Duodenal mucosa (tissue), 2 donors: ENCODE data around the gene PPM1N.

Experiments
- H3K27ac ChIP-seq: one replicate; pipeline ENCODE4 v1.7.0; 2013; ENCODE audit warnings: low read depth, low read length
- H3K27me3 ChIP-seq, 2 donors: one replicate each; pipeline ENCODE4 v1.7.0; 2013; ENCODE audit warnings: low read length in 2 of 2, control low read depth in 1 of 2; ENCODE audit not compliant: insufficient read depth in 2 of 2, control insufficient read depth in 1 of 2
- H3K36me3 ChIP-seq, 2 donors: one replicate each; pipeline ENCODE4 v1.7.0; 2013; ENCODE audit warnings: low read length in 2 of 2, control low read depth in 1 of 2; ENCODE audit not compliant: insufficient read depth in 2 of 2, control insufficient read depth in 1 of 2
- H3K4me1 ChIP-seq, 2 donors: one replicate each; pipeline ENCODE4 v1.7.0; 2013; ENCODE audit warnings: low read length in 2 of 2, control low read depth in 1 of 2; ENCODE audit not compliant: insufficient read depth in 2 of 2, control insufficient read depth in 1 of 2
- H3K4me3 ChIP-seq, 2 donors: one replicate each; pipeline ENCODE4 v1.7.0; 2013; ENCODE audit warnings: low read length in 2 of 2, low read depth in 1 of 2
- H3K9ac ChIP-seq, 2 donors: one replicate each; pipeline ENCODE4 v1.7.0; 2013; ENCODE audit warnings: low read length in 2 of 2, low read depth in 1 of 2
- H3K9me3 ChIP-seq, 2 donors: one replicate each; pipeline ENCODE4 v1.7.0; 2013; ENCODE audit warnings: low read length in 2 of 2, control low read depth in 1 of 2; ENCODE audit not compliant: control insufficient read depth in 1 of 2

The PPM1N gene

DNA sequence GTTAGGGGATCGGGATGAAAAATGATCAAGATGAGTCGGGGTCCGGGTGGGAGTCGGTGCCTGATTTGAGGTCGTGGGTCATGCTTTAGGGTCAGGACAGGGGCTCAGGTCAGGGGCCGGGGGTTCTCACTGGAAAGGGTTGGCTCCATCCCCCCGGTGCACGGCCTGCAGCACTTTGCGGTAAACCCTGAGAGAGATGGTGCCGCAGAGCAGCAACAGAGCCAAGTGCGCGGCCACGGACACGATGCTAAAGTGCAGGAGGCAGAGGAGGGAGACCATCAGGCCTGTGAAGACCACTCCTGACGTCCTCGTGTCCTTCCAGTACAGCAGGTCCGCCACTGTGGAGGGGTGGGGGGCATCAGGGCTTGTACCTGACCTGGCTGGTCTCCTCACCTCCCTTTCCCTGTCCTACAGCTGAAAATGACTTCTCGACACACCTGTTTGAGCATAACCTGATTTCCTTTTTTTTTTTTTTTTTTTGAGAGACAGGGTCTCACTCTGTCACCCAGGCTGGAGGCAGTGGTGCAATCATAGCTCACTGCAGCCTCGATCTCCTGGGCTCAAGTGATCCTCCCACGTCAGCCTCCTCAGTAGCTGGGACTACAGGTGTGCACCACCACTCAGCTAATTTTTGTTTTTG, 8.9 kb upstream of the PPM1N start:
- no peak overlapping the region for H3K4me3 ChIP-seq
- H3K4me1 ChIP-seq = peaks cover 4 to 14% of the 10 kb centered on the region in 2 donors
- H3K9ac ChIP-seq = no peak overlapping the region
- H3K9me3 ChIP-seq = no peaks in the 10 kb centered on the region
- no peaks in the 10 kb centered on the region for H3K27me3 ChIP-seq
- H3K36me3 ChIP-seq = no peaks in the 10 kb centered on the region
- no peak overlapping the region for H3K27ac ChIP-seq

DNA sequence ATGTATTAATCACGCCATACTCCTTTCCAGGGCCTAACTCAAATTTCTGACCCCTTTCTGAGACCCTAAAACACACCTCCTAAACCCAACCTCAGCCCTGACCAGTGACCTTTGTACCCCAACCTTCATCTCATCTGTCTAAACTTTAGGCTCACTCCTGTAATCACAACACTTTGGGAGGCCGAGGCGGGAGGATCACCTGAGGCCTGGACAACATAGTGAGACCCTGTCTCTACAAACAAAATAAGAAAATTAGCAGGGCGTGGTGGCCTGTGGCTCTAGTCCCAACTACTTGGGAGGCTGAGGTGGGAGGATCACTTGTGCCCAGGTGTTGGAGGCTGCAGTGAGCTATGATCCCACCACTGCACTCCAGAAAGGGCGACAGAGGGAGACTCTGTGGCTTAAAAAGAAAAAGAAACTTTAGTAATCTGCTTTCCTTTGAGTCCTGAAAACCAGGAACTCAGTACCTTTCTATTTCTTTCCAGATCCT, 6.1 kb upstream of the PPM1N start:
- H3K9me3 ChIP-seq = no peaks in the 10 kb centered on the region
- peaks cover 12 to 13% of the 10 kb centered on the region in 2 donors for H3K27me3 ChIP-seq
- H3K27ac ChIP-seq = no peak overlapping the region
- H3K36me3 ChIP-seq = no peaks in the 10 kb centered on the region
- peaks cover 10 to 21% of the 10 kb centered on the region in 2 donors for H3K4me1 ChIP-seq
- peak overlapping the region in 1 of 2 donors; percentile 63 for H3K4me3 ChIP-seq
- H3K9ac ChIP-seq = no peak overlapping the region

DNA sequence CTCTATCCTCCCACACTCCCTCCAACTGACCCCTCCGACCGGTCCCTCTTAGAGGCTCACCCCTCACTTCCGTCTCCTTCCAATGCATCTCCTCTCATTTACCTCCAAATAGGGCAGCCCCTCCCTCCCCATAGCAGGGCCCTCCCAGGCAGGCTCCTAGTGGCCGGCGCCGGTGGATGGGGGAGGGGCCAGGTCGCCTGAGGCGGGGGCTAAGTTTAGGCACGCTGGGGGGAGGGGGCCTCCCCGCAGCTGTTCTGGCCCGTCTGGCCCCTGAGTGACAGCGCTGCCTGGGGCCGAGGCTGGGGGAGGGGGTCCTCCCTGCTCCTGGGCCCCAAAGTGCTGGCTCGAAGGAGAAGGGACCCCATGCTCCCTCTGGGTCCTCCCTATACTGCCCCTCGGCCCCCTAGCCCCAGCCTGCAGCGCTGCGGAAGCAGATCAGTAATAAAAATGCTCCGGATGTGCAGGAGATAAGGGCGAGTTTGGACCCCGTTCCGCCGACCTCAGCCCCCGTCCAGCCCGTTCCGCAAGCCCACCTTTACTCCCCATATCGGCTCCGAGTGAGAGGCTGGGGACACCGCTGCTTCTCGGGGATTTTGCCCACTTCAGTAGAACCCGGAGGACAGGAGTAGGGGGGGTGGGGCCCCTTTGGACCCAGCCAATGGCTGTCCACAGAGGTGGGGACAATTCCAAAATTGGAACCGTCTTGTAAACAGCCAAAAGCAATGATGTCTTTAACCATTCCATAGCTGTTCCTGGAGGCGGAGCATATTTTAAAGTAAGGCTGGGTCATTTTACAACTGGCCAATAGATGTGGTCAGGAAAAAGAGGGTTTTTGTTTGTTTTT, 5.4 kb upstream of the PPM1N start:
- H3K36me3 ChIP-seq = no peaks in the 10 kb centered on the region
- H3K9ac ChIP-seq = peak overlapping the region in 1 of 2 donors; percentile 43
- no peaks in the 10 kb centered on the region for H3K9me3 ChIP-seq
- peaks cover 13% of the 10 kb centered on the region in 2 donors for H3K27me3 ChIP-seq
- H3K4me3 ChIP-seq = peak overlapping the region; percentile 48 to 63
- H3K27ac ChIP-seq = no peak overlapping the region
- peaks cover 12 to 24% of the 10 kb centered on the region in 2 donors for H3K4me1 ChIP-seq

DNA sequence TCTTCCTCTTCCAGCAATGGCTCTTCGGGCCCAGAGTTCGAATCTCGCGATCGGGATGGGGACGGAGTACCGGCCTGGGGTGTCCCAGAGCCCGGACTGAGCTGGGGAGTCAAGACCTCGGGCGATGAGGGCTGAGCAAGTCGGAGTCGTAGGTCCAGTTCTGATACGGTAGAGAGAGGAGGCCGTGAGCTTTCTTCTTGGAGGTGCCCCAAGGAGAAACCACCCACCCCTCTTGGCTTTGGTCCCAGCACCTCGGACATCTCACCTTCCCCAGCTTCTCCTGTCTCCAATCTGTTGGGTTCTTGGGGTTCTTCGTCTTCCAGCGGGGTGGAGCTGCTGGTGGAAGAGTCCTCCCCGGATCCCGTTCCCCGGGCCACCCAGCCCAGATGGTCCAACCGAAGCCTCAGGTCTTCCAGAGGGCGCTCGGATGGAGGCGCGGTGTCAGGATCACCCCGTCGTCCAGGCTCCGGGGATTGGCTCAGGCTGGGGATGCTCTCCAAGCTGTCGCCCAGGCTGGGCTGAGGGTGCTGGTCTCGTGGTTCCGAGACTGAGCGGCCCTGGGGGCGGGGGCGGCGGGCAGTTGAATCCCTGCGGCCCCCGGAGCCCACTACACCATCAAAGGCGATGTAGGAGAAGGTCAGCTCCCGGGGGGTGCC, 3.9 kb upstream of the PPM1N start:
- Histone ChIP-seq H3K9me3 (no peaks in the 10 kb centered on the region), H3K27me3 (peaks cover 13 to 23% of the 10 kb centered on the region in 2 donors), H3K36me3 (no peaks in the 10 kb centered on the region), H3K4me3 (no peak overlapping the region), H3K9ac (no peak overlapping the region), H3K4me1 (peaks cover 25 to 39% of the 10 kb centered on the region in 2 donors), H3K27ac (no peak overlapping the region)

DNA sequence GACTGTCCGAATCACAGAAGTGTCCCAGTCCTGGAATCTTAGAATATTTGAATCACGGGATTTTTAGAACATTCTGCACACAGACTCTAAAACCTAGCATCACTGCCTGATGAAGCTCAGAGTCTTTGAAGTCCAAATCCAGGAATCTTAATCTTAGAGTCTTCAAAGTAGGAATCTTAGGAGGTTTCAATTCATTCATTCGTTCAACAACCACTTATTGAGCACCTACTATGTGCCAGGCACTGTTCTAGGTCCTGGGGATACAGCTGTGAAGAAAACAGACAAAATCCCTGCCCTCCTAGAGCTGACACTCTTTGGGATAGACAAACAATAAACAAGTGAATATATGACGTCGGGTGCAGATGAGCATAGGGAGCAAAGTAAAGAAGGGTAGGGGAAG, 3.1 kb upstream of the PPM1N start:
- H3K4me3 ChIP-seq = no peak overlapping the region
- H3K4me1 ChIP-seq = peaks cover 29 to 40% of the 10 kb centered on the region in 2 donors
- H3K9me3 ChIP-seq = no peaks in the 10 kb centered on the region
- no peak overlapping the region for H3K27ac ChIP-seq
- no peaks in the 10 kb centered on the region for H3K36me3 ChIP-seq
- H3K27me3 ChIP-seq = peaks cover 13 to 23% of the 10 kb centered on the region in 2 donors
- H3K9ac ChIP-seq = no peak overlapping the region

DNA sequence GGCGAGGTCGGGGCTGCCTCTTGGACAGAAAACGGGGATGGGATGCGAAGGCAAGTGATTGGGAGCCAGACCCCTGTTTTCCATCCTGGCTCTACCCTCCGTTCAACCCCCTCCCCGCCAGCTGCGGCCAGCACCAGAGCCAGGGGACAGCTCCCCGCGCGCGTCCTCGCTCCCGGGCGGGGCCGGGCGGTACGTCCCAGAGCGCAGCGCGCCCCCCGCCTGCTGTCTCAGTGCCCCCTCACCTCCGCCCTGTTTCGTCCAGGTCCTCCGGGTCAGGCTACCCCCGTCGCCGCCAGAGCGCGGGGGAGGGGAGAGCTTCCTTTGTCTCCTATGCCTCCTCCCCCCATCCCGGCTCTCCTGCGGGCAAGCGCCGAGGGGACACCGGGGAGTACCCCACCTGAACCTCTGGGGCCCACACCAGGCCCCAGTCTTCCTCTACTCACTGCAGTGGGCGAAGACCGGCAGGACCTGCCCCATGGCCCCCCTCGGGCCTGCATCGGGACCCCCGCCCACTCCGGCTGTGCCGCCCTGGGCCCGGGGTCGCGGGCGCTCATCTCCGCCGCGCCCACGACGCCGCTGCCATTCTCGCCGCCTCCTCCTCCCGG, 1.8 kb upstream of the PPM1N start:
- Histone ChIP-seq H3K9ac (no peak overlapping the region), H3K9me3 (no peaks in the 10 kb centered on the region), H3K4me3 (peak overlapping the region; percentile 62 to 68), H3K4me1 (peaks cover 29 to 40% of the 10 kb centered on the region in 2 donors), H3K27ac (no peak overlapping the region), H3K36me3 (no peaks in the 10 kb centered on the region), H3K27me3 (peaks cover 13 to 23% of the 10 kb centered on the region in 2 donors)

DNA sequence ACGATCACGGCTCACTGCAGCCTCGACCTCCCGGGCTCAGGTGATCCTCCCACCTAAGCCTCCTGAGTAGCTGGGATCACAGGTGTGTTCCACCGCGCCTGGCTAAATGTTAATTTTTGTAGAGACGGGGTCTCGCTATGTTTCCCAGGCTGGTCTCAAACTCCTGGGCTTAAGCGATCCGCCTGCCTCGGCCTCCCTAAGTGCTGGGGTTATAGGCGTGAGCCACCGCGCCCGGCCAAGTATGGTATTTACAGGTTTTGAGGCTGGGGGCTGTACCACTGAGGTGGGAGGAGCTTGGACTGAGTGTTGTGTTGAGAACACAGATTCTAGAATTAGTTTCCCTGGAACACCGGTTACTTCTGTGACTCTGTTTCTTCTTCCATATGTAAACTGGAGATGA, 452 bp upstream of the PPM1N start:
- no peak overlapping the region for H3K9ac ChIP-seq
- no peak overlapping the region for H3K27ac ChIP-seq
- H3K9me3 ChIP-seq = no peaks in the 10 kb centered on the region
- H3K36me3 ChIP-seq = no peaks in the 10 kb centered on the region
- H3K4me3 ChIP-seq = no peak overlapping the region
- H3K27me3 ChIP-seq = peaks cover 13 to 23% of the 10 kb centered on the region in 2 donors
- peaks cover 29 to 35% of the 10 kb centered on the region in 2 donors for H3K4me1 ChIP-seq

DNA sequence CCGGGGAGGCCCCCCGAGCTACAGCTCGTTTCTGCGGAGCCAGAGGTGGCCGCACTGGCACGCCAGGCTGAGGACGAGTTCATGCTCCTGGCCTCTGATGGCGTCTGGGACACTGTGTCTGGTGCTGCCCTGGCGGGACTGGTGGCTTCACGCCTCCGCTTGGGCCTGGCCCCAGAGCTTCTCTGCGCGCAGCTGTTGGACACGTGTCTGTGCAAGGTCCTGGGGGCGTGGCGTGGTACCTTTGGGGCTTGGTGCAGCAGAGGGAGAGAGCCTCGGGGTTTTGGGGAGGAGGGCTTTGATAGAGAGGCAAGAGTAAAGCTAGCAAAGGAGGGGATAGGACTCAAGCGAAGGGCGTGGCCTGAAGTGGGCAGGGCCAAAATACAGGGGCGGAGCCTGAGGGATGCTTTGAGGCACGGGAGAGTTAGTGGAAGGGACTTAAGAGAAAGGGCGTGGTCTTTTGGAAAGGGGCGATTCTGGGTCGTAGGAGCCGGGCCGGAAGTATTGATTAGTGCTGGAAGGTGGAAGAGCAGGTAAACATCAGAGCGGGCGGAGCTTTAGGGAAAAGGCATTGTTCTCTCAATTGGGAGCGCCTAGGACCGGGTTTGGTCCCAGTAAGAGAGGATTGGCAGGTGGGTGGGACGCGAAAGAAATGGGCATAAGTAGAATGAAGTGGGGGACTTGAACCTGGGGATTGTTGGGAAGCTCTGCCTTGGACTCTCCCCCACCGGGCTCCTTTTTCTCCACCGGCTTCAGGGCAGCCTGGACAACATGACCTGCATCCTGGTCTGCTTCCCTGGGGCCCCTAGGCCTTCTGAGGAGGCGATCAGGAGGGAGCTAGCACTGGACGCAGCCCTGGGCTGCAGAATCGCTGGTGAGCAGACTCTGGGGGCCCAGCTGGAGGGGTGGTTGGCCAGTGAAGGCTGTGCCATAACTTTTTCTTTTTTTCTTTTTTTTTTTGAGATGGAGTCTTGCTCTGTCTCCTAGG, 1.2 kb downstream of the PPM1N start:
- Histone ChIP-seq H3K9ac (no peak overlapping the region), H3K4me3 (peak overlapping the region in 1 of 2 donors; percentile 47), H3K27ac (no peak overlapping the region), H3K4me1 (peaks cover 29% of the 10 kb centered on the region in 2 donors), H3K27me3 (peaks cover 13 to 23% of the 10 kb centered on the region in 2 donors), H3K9me3 (no peaks in the 10 kb centered on the region), H3K36me3 (no peaks in the 10 kb centered on the region)
